HEK293 (cell line): ENCODE results near the gene MTOR.

Source experiments
- BCL11A ChIP-seq: fragments of 450-650 bp; formaldehyde crosslinking; IDR thresholded peaks from 2 replicates; pipeline ENCODE4 v1.5.1; 2016; ENCODE audit warnings: low read depth, missing biosample characterization, missing genetic modification characterization
- CTCF ChIP-seq: fragments of 450-650 bp; formaldehyde crosslinking; IDR thresholded peaks from 2 replicates; pipeline ENCODE4 v1.5.1; 2016; ENCODE audit warnings: missing biosample characterization, missing genetic modification characterization
- ZNF10 ChIP-seq: fragments of 450-650 bp; formaldehyde crosslinking; IDR thresholded peaks from 2 replicates; pipeline ENCODE4 v1.5.1; 2017; ENCODE audit warnings: missing biosample characterization, missing genetic modification characterization
- ZNF221 ChIP-seq: fragments of 450-650 bp; formaldehyde crosslinking; IDR thresholded peaks from 2 replicates; pipeline ENCODE4 v1.5.1; 2017; ENCODE audit warnings: missing biosample characterization, missing genetic modification characterization, borderline replicate concordance
- ZNF23 ChIP-seq: fragments of 450-650 bp; formaldehyde crosslinking; IDR thresholded peaks from 2 replicates; pipeline ENCODE4 v1.5.1; 2016; ENCODE audit warnings: missing biosample characterization, missing genetic modification characterization, borderline replicate concordance
- ZNF239 ChIP-seq: fragments of 450-650 bp; formaldehyde crosslinking; IDR thresholded peaks from 2 replicates; pipeline ENCODE4 v1.5.1; 2016; ENCODE audit warnings: missing biosample characterization, missing genetic modification characterization
- ZNF449 ChIP-seq: fragments of 450-650 bp; formaldehyde crosslinking; IDR thresholded peaks from 2 replicates; pipeline ENCODE4 v1.5.1; 2017; ENCODE audit warnings: missing biosample characterization, mild to moderate bottlenecking, missing genetic modification characterization, moderate library complexity
- ZNF530 ChIP-seq: fragments of 450-650 bp; formaldehyde crosslinking; IDR thresholded peaks from 2 replicates; pipeline ENCODE4 v1.5.1; 2016; ENCODE audit warnings: low read depth, missing biosample characterization, missing genetic modification characterization
- ZNF549 ChIP-seq: fragments of 450-650 bp; IDR thresholded peaks from 2 replicates; pipeline ENCODE4 v1.5.1; 2018; ENCODE audit warnings: missing biosample characterization, missing genetic modification characterization, mild to moderate bottlenecking, inconsistent platforms, moderate library complexity
- ZNF837 ChIP-seq: fragments of 450-650 bp; formaldehyde crosslinking; IDR thresholded peaks from 2 replicates; pipeline ENCODE4 v1.5.1; 2016; ENCODE audit warnings: missing biosample characterization, missing genetic modification characterization

GRCh38 chr1:11188381-11188780 lies 74.0 kb downstream of the MTOR start:
- TF ChIP-seq ZNF239 (no peak), ZNF10 (tag by site-specific recombination) (no peak), CTCF (tag by site-specific recombination) (no peak), ZNF530 (tag by site-specific recombination) (no peak), ZNF23 (tag by site-specific recombination) (no peak), BCL11A (tag by site-specific recombination) (no peak), ZNF221 (tag by site-specific recombination) (no peak), ZNF549 (tag by site-specific recombination) (no peak), ZNF837 (no peak), ZNF449 (no peak)
